Activated CD4-positive, alpha-beta T cell treated with anti-CD3 and anti-CD28 coated beads, Interleukin-2, amount 50 U/mL, for 4 hours (primary cell): ENCODE measurements around the gene ZNF292.
"Not testable (repeated sequence)": the region's sequence is repeated elsewhere in the genome, so short reads cannot be mapped to it uniquely, and the experiment has no call there.

ENCODE experiments used
- DNase-seq, 2 experiments: peaks; one replicate each; pipeline ENCODE4 v3.0.0-alpha.2; 2020

ZNF292 gene

DNA sequence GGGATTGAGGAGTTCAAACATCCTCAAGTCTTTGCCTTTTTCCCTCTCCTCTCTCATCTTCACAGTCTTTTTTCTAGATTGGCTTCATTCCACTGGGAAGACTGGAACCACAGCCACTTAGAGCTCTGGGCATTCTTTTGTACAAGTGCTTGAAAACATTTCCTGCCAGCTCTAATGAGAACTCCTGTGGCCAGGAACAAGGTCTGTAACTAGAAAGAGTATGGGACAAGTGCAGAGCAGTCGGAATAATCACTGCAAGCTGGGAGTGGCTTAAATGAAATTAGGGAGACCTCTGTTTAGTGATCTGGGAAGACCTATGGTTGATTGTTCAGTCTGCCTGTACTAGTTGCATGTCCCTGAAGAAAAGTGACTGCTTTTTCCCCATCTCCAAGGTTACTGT lies 126.1 kb downstream of the ZNF292 start:
- DNase-seq = no peak

DNA sequence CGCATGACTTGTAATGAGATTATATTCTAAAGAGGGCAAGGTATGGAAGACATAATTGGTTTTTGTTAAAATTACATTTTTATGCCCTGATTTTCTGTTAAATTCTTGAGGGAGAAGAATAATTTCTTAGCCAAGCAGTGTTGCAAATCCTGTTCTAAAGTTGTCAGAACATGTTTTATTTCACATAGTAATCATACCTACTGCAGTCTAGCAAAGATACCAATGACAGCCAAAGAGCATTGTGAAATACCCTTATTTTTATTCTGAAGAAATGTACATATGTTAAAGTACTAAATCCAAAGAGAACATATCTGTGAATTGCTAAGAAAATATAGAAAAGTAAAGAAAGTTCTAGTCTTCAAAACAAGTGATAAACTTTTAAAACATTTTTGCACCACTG lies 127.4 kb downstream of the ZNF292 start:
- no peak for DNase-seq

DNA sequence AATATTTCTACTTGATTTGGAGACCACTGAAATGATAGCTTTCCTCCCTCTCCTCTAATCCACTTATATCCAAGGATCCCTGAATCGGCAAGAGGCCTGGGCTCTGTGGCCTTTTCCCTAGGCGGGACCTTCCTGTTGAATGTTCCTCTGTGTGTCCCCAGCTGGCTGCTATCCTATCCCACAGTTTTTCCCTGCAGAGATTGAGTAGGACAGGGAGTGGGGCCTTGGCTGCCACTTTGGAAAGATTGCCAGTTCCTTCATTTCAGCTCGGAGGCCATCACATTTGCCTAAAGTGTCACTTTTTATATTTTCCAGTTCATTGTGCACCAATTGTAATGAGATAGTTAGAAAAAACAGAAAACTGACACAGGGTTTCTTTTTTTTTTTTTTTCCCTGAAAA lies 128.1 kb downstream of the ZNF292 start:
- no peak for DNase-seq

- DNase-seq = no peak
Measured at GRCh38 chr6:87287251-87287650, 131.9 kb downstream of the ZNF292 start.

DNA sequence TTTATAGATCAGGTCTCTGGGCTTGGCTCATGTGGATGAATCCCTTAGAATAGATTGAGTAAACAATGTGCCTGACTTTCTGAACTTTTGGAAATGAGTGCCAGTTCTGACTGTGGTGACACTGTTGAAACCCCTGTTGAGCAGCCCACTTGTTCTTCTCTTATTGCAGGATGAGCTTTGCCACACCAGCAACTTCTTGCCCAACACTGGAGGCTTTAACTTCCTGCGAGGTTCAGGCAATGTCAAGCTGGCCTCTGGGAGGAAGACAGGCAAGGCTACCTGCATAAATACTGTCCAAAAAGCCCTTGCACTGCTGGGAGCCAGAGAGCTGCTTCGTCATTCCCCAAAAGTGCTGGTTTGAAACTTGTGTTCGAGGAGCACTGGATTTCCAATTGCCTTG lies 134.2 kb downstream of the ZNF292 start:
- DNase-seq = no peak

DNA sequence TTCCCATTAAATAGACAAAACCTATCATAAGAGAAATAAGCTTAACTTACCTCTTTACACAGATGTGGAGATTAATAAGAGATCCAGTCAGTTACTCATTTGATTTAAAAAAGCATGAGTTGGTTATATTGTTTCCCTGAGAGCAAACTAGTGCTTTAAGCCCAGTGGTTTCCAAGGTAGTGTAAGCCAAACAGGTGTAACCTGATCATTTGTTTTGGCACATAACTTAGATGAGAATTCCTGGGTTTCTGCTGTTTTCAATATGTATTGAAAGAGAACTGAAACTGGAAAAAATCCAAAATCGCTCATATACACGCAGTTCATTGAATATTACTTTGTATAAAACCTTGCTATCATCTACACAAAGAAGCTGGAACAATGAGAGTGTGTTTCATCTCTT lies 136.5 kb downstream of the ZNF292 start:
- no peak for DNase-seq

DNA sequence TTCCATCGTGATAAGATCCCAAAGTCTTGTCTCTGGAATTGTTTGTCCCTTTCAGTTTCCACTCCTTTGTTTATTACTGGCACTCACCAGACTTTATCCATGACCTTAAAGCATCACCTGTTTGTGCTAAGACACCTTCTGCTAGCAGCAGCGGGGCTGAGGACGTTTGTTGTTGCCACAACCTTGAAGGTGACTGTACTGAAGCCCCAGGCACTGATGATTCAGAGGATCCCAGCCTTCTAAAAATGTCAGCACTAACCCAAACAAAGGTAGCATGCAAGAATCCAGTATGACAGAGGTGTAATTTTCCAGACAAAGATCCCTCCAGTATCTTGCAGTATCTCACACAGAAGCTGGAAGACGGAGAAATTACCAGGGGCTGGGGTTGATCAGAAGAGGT lies 138.2 kb downstream of the ZNF292 start:
- no peak for DNase-seq

DNA sequence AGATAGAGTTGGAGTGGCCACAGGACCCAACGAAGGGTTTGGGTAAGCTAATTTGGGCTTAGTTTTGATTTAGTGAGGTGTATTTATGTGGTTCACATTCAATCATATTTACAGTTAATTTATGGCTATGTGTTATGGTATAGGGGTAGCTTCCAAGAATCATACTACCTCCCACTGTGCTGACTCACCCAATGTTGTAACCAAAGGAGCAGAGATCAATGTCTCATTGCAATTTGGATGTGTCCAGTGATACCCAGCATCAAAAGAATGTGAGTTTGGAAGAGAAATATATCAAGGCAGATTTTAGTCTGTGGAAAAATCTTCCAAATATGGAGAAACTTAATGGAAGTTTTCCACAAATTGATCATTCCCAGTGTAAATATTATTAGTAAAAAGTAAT lies 141.8 kb downstream of the ZNF292 start:
- no peak for DNase-seq

- not testable (repeated sequence) for DNase-seq
Measured at GRCh38 chr6:87301277-87301676, 145.9 kb downstream of the ZNF292 start.

GRCh38 chr6:87308970-87309369 lies 153.6 kb downstream of the ZNF292 start:
- no peak for DNase-seq

GRCh38 chr6:87312860-87313259 lies 157.5 kb downstream of the ZNF292 start:
- DNase-seq = no peak
